Measurements from ENCODE around the gene SGMS1.
"Not testable (repeated sequence)": the region's sequence is repeated elsewhere in the genome, so short reads cannot be mapped to it uniquely, and the experiment has no call there.

Gene SGMS1

GRCh38 chr10:50469288-50469687 lies 154.5 kb downstream of the SGMS1 start:
- DNase-seq (ENCODE audit: low spot score): peak; percentile 26

DNA sequence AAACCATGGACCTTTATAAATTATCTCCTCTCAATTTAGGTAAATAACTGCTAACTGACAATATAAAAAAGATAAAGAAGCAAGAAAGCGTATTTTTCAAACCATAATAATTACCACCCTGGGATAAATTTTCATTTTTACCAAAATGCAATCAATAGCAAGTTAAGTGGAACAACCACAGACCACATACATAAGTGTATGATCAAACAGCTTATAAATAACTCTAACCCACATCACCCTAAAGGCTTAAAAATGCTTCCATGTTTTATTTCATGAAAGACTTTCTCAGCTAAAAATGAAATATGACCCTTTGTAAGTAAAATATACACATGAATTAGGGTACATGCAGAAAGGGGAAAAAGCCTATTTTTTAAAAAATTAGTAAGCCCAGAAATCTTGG lies 156.5 kb downstream of the SGMS1 start:
- DNase-seq (ENCODE audit: low spot score): no peak

DNA sequence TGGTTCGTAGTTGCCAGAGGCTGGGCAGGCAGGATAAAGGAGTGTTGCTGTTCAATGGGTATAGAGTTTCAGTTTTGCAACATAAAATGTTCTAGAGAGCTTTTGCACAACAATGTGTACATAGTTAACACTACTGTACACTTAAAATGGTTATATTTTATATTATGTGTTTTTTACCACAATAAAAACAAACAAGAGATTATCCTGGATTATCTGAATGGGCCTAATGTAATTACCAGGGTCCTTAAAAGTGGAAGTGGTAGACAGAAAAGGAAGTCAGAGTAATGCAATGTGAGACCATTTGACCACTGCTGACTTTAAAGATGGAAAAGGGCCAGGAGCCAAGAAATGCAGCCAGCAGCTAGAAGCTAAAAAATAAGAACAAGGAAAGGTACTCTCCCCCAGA lies 159.7 kb downstream of the SGMS1 start:
- no peak for DNase-seq (ENCODE audit: low spot score)

DNA sequence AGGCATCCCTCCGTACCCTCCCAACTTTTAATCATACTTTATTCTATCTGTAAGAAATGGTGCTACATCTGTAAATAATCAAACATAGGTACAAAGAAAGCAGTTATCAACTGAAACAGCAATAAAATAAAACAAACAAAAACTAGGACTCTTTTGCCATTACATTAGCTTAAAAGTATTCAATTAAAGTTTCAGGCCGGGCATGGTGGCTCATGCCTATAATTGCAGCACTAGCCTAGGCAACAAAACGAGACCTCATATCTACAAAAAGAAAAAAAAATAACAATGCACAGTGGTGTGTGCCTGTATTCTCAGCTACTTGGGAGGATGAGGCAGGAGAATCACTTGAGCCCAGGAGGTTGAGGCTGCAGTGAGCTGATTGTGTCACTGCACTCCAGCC lies 161.9 kb downstream of the SGMS1 start:
- DNase-seq (ENCODE audit: low spot score): no peak

- DNase-seq (ENCODE audit: low spot score): no peak
Observed at GRCh38 chr10:50461123-50461522, 162.6 kb downstream of the SGMS1 start.

DNA sequence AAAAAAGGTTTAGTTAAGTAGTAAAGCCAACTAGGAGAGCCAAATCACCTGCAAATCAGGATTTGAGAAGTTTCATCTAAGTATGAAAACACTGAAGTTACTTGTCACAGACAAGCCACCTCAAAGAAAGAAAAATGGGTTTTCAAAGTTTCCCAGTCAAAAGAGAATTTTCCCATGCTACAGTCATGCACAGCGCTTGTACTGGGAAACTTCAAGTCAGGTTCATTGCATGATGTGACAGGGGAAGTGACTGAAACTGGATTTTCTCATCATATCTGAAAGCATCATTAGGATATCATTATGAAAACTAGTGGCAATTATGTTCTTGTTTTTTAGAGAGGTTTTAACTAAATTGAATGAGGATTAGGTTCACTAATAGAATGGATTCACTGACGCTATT lies 167.0 kb downstream of the SGMS1 start:
- DNase-seq (ENCODE audit: low spot score): no peak

DNA sequence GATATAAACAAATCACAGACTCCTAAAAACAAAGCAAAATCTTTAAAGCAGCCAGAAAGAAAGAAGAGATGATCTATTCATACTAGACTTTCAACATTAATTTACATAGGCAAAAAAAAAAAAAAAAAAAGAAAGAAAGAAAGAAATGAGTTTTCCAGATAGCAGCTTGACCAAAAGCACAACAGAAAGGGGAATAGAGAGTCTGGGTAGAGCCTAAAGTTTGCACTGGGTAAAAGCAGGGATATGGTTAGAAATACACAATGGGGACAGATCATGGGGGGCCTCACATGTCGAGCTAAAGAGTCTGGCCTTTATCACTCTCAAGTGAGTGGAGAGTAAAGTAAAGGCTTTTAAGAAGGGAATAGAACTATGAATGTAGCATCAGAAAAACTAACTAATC lies 169.8 kb downstream of the SGMS1 start:
- no peak for DNase-seq (ENCODE audit: low spot score)

GRCh38 chr10:50452603-50453002 lies 171.2 kb downstream of the SGMS1 start:
- no peak for DNase-seq (ENCODE audit: low spot score)

GRCh38 chr10:50447691-50448090 lies 176.1 kb downstream of the SGMS1 start:
- no peak for DNase-seq (ENCODE audit: low spot score)

DNA sequence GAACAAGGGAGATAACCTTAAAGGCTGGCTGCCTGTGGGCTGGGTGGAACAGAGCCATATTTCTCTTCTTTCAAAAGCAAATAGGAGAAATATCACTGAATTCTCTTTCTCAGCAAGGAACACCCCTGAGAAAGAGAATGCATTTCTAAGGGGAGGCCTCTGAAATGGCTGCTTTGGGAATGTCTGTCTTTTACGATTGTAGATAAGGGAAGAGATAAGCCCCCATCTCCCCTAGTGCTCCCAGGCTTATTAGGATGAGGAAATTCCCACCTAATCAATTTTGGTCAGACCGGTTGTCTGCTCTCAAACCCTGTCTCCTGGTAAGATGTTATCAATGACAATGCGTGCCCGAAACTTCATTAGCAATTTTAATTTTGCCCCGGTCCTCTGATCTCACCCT lies 178.0 kb downstream of the SGMS1 start:
- DNase-seq (ENCODE audit: low spot score): not testable (repeated sequence)

DNA sequence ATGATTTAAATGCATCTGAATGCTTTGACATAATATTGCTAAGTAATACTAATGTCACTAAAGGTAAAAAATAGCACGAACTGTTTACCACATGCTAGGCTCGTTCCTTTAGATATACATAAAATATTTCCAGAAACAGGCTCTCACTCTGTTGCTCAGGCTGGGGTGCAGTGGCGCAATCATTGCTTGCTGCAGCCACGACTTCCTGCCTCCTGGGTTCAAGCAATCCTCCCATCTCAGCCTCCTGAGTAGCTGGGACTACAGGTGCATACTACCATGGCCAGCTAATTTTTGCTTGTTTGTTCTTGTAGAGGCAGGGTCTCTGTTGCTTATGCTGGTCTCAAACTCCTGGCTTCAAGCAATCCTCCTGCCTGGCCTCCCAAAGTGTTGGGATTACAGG lies 183.3 kb downstream of the SGMS1 start:
- no peak for DNase-seq (ENCODE audit: low spot score)

GRCh38 chr10:50439806-50440205 lies 183.9 kb downstream of the SGMS1 start:
- DNase-seq (ENCODE audit: low spot score): peak; percentile 18

DNA sequence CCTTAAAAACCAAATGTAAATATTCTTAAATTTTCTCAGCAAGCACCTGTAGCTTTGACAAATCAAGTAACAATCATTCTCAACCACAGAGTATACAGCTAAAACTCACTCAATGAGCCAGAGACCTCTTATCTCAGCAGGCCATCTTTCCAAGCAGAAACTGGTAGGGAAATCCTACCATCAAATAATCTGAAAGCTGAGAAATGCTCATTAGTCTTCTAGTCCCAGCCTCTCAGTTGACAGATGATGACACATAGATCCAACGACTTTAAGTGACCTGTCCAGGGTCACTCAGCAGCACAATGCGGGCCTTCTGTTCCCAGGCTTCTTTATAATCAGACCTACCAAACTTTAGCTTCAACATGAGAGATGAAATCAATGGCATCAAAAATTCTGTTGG lies 184.6 kb downstream of the SGMS1 start:
- no peak for DNase-seq (ENCODE audit: low spot score)

DNA sequence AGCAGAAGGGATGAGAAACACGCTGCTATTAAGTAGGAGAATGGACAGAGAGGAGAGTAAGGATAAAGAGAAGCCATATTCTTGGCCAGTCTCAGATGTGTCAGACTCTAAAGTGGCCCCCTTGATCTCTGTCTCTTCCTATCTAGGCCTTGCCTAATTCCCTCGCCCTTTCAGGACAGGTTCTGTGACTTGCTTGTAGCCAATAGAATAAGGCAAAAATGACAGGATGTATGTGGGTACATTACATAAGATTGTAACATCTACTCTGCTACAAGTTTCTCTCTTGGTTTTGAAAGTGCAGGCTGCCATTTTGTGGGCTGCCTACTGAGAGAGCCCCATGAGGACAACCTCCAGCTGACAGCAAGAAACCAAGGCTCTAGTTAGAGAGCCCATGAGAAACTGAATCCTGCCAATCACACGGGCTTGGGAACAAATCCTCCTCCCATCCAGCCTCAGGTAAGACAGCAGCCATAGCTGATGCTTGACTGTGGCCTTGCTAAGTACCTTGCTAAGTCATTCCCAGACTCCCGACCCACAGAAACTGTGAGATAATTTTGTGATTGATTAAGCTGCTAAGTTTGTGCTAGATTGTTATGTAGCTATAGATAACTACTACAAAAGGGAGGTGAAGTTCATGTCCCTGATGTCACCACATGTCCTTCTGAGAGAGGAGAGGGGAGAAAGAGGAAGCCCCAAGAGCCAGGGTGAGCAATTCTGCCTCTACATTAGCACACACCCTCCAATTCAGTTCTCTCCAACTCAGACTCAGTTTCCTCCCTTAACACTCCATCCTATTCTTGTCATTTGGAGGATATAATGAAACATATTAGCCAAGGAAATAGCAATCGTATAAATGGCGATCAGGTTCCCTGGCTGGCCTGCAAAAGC lies 185.5 kb downstream of the SGMS1 start:
- no peak for DNase-seq (ENCODE audit: low spot score)

GRCh38 chr10:50437248-50437647 lies 186.5 kb downstream of the SGMS1 start:
- DNase-seq (ENCODE audit: low spot score): no peak

DNA sequence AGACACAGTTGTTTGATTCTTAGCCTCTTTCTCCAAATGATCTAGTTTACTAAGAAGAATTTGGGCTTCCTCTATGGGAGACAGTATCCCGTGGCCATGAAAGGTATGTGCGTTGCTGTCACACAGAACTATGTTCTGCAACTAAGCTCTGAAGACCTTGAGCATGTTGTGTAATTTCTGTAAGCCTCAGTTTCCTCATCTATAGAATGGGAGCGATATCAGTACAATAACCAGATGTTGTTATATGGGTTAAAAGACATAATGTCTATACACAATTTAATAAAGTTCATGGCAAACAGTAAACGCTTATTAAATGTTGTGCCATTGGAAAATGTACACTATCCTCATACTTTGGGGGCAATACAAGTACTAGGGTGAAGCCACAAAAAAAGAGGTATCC lies 187.0 kb downstream of the SGMS1 start:
- DNase-seq (ENCODE audit: low spot score): no peak

- DNase-seq (ENCODE audit: low spot score): no peak
Observed at GRCh38 chr10:50432211-50433009, 191.3 kb downstream of the SGMS1 start.

- DNase-seq (ENCODE audit: low spot score): peak; percentile 48
Observed at GRCh38 chr10:50431791-50432190, 192.0 kb downstream of the SGMS1 start.

DNA sequence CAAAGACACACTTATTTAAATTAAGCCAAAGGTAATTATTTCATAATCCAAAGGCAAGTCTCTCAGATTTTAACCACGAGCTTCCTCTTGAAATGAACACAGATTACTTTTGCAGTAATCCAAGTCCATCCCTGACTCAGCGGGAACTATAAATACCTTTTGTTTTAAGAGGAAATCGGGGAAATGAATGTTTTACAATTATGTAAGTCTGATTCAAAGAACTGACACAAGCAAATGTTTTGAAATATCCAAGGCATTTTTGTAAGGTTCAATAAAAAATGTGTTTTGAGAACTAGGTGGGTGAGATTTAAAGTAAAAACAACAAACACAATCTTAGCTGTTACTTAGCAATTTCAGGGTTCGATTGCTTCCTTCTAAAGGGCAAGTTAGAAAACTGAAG lies 192.6 kb downstream of the SGMS1 start:
- DNase-seq (ENCODE audit: low spot score): peak; percentile 14

GRCh38 chr10:50426485-50426884 lies 197.3 kb downstream of the SGMS1 start:
- DNase-seq (ENCODE audit: low spot score): no peak

DNA sequence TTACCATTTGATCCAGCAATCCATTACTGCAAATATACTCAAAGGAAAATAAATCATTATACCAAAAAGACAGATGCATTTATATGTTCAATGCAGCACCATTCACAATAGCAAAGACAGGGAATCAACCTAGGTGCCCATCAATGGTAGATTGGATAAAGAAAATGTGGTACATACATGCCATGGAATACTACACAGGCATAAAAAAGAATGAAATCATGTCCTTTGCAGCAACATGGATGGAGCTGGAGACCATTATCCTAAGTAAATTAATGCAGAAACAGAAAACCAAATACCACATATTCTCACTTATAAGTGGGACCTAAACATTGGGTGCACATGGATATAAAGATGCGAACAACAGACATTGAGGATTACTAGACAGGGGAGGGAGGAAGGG lies 198.5 kb downstream of the SGMS1 start:
- DNase-seq (ENCODE audit: low spot score): not testable (repeated sequence)

DNA sequence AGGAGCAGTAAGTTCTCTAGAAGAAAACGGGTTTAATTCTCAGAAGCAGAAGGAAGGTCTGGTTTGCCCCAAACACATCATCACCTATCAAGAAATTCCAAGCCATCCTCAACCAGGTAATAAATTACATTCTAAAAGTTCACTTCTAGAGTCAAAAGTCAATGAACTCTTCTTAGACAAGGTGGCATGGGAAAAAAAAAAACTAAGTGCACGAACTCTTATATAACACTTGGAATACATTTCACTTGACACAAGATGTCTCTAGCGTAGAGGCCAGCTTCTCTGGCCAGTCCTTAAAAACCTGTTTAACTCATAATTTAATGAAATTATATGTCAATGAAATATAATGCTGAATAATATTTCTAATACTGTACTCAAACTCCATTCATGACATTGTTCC lies 200.3 kb downstream of the SGMS1 start:
- no peak for DNase-seq (ENCODE audit: low spot score)

DNA sequence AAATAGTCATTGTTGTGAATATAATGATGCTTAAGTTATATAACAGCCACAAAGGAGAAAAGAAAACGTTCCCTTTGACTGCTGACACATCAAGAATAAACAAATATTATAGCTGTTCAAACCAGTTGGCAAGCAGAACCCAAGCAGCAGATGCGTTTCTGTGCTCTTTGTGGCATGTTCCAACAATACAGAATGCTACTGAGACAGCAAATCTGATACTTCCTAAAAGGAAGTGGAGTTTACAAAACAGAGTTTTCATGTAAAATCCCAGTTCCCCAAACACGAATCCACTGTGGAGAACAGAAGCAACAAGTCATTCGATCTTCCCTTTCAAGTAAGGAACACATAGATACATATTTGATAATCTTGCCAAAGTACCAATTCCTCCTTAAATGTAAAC lies 201.5 kb downstream of the SGMS1 start:
- DNase-seq (ENCODE audit: low spot score): no peak
